A549 (cell line): ENCODE data around the gene CA10. TPM values are rescaled to one million over a fixed set of nuclear protein-coding genes. Genes with fewer than 3 reads are reported as not detected.

Source experiments
- ATAC-seq, 2 experiments: fragments of 200-7000 bp in 1 of 2; fragments of >200 bp in 1 of 2; cut with Nextera tagmentation in 1 of 2; cut with Tn5 transposase in 1 of 2; 3 replicates each; pipeline versions ENCODE4 v1.8.0 to v1.9.1; 2018 to 2020; ENCODE audit warnings: mild to moderate bottlenecking in 1 of 2, moderate library complexity in 1 of 2
- CTCF ChIA-PET: fragments of 300-600 bp; sonication (Branson Sonifier 250); formaldehyde crosslinking; extraction: SDS; loops from one replicate; lab custom pipeline; 2021; ENCODE audit warnings: antibody characterized with exemption, inconsistent platforms; lab: Yijun Ruan, JAX
- POLR2A ChIA-PET: fragments of 350-600 bp; formaldehyde crosslinking; extraction: SDS; loops from one replicate; lab custom pipeline; 2021; ENCODE audit warnings: antibody characterized with exemption, inconsistent platforms; lab: Yijun Ruan, JAX
- DNase-seq, 2 experiments: peaks; one replicate each; pipeline versions ENCODE4 v3.0.0 to v3.0.0-alpha.2; 2011 to 2016; ENCODE audit warnings: low read depth in 1 of 2, low spot score in 1 of 2
- FAIRE-seq: peaks from 2 replicates; lab custom pipeline; 2011; peaks lifted over from hg19 to GRCh38; lab: Jason Lieb, UNC
- H3K27ac ChIP-seq, 2 experiments: fragments of >200 bp; sonication (Bioruptor Twin); formaldehyde crosslinking; 3 replicates each; pipeline ENCODE4 v1.5.1; 2016 to 2017
- H3K4me1 ChIP-seq: fragments of >200 bp; sonication (Bioruptor Twin); formaldehyde crosslinking; 3 replicates; pipeline ENCODE4 v1.6.1; 2016
- H3K4me2 ChIP-seq: fragments of >200 bp; sonication (Bioruptor Twin); formaldehyde crosslinking; 3 replicates; pipeline ENCODE4 v1.6.1; 2016
- H3K4me3 ChIP-seq: fragments of >200 bp; sonication (Bioruptor Twin); formaldehyde crosslinking; 3 replicates; pipeline ENCODE4 v1.5.1; 2016
- H3K9me3 ChIP-seq: fragments of >200 bp; sonication (Bioruptor Twin); formaldehyde crosslinking; 3 replicates; pipeline ENCODE4 v1.6.1; 2016
- BHLHE40 ChIP-seq: IDR thresholded peaks from 2 replicates; pipeline ENCODE4 v1.6.1; 2012; ENCODE audit warnings: low read depth, low read length, inconsistent platforms
- EHMT2 ChIP-seq: fragments of 200-600 bp; sonication (generic); IDR thresholded peaks from 2 replicates; pipeline ENCODE4 v1.6.1; 2016; ENCODE audit warnings: antibody characterized with exemption, low read depth, mild to moderate bottlenecking, moderate library complexity
- FOSL2 ChIP-seq, 2 experiments: fragments of 450-650 bp in 1 of 2; fragments of >200 bp in 1 of 2; sonication (Bioruptor Twin) in 1 of 2; formaldehyde crosslinking; IDR thresholded peaks; 2 replicates each; pipeline versions ENCODE4 v1.5.0 to v1.6.1; 2016 to 2020; ENCODE audit warnings: mild to moderate bottlenecking in 1 of 2, moderate library complexity in 1 of 2
- FOXS1 ChIP-seq: fragments of 250-450 bp; sonication (Bioruptor Pico); IDR thresholded peaks from 2 replicates; pipeline ENCODE4 v1.5.0; 2020; ENCODE audit warnings: mild to moderate bottlenecking, moderate library complexity
- HES2 ChIP-seq: fragments of >200 bp; sonication (Bioruptor Twin); formaldehyde crosslinking; IDR thresholded peaks from 2 replicates; pipeline ENCODE4 v1.6.1; 2016
- HOXB13 ChIP-seq: fragments of 250-450 bp; sonication (Bioruptor Pico); IDR thresholded peaks from 2 replicates; pipeline ENCODE4 v1.5.0; 2020; ENCODE audit warnings: low read depth, mild to moderate bottlenecking, moderate library complexity
- NFE2L2 ChIP-seq: fragments of 150-350 bp; conservative IDR thresholded peaks from 2 replicates; pipeline ENCODE4 v1.6.1; 2014; ENCODE audit warnings: low read length
- NPAS2 ChIP-seq: fragments of 250-450 bp; sonication (Bioruptor Pico); IDR thresholded peaks from 2 replicates; pipeline ENCODE4 v1.8.0; 2022; ENCODE audit warnings: mild to moderate bottlenecking, moderate library complexity, borderline replicate concordance
- NR3C1 ChIP-seq: fragments of >200 bp; sonication (Bioruptor Twin); formaldehyde crosslinking; IDR thresholded peaks from 3 replicates; pipeline ENCODE4 v1.6.1; 2017
- POLR2A ChIP-seq: IDR thresholded peaks from 2 replicates; pipeline ENCODE4 v1.6.1; 2012; ENCODE audit warnings: mild to moderate bottlenecking, low read length
- POLR2AphosphoS2 ChIP-seq: conservative IDR thresholded peaks from 2 replicates; pipeline ENCODE4 v1.6.1; 2012; ENCODE audit warnings: low read length, improper control_type of control experiment, inconsistent platforms
- ZFP36 ChIP-seq: fragments of 450-650 bp; IDR thresholded peaks from 2 replicates; pipeline ENCODE4 v1.6.1; 2014; ENCODE audit warnings: borderline replicate concordance; ENCODE audit not compliant: partially characterized antibody
- ZNF302 ChIP-seq: fragments of 250-450 bp; sonication (Bioruptor Pico); IDR thresholded peaks from 2 replicates; pipeline ENCODE4 v1.9.0; 2021; ENCODE audit warnings: inconsistent platforms, mild to moderate bottlenecking, moderate library complexity
- ZSCAN20 ChIP-seq: fragments of 250-450 bp; sonication (Bioruptor Pico); IDR thresholded peaks from 2 replicates; pipeline ENCODE4 v1.8.0; 2022; ENCODE audit warnings: mild to moderate bottlenecking, moderate library complexity
- WGBS: methylation state at CpG from one replicate; pipeline ENCODE4 v1.1.6; 2017; ENCODE audit errors: missing lambda C conversion rate; 5-methylcytosine and 5-hydroxymethylcytosine counted together
- polyA plus RNA-seq, 4 experiments: library from polyadenylated mRNA; depleted of rRNA in 3 of 4; stranded (reverse); fragments of >200 nt; fragmentation: RNase III in 1 of 4; extraction: RNeasy Plus Mini Kit Qiagen cat#74134 plus additional on column Dnase treatment in 1 of 4; gene quantifications; 2 replicates in 3 of 4; 3 replicates in 1 of 4; pipeline ENCODE4 v1.2.3, GENCODE V29; 2011 to 2017
- TF ChIP-seq, protein P1 (sequence below): fragments of >200 bp; sonication (Bioruptor Twin); formaldehyde crosslinking; IDR thresholded peaks from 3 replicates; pipeline ENCODE4 v1.6.1; 2016
- TF ChIP-seq, protein P2 (sequence below): fragments of 150-350 bp; IDR thresholded peaks from 2 replicates; pipeline ENCODE4 v1.6.1; 2014; ENCODE audit warnings: low read depth, mild to moderate bottlenecking, low read length
- TF ChIP-seq, protein P3 (sequence below): IDR thresholded peaks from 2 replicates; pipeline ENCODE4 v1.6.1; 2012; ENCODE audit warnings: low read depth, borderline replicate concordance

The CA10 gene
- polyA plus RNA-seq, 2 of the 4 experiments (the other 2 are of a cell fraction) = not detected

DNA sequence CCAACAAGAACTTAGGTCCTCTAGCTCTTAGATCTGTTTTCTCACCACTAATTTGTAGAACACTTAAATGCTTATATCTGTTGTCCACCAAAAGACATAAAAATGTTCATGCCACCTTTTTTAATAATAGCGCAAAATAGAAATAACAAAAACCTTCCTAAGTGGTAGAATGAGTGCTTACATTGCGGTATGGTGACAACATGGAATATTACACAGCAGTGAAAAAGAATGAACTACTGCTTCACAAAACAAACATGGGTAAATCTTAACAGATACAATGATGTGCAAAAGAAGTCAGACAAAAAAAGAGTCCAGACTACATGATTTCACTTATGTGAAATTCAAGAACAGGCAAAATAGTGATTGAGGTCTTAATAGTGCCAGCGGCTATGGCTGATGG is 351.1 kb downstream of the CA10 start (continued):
- TF ChIP-seq, protein P1, sequence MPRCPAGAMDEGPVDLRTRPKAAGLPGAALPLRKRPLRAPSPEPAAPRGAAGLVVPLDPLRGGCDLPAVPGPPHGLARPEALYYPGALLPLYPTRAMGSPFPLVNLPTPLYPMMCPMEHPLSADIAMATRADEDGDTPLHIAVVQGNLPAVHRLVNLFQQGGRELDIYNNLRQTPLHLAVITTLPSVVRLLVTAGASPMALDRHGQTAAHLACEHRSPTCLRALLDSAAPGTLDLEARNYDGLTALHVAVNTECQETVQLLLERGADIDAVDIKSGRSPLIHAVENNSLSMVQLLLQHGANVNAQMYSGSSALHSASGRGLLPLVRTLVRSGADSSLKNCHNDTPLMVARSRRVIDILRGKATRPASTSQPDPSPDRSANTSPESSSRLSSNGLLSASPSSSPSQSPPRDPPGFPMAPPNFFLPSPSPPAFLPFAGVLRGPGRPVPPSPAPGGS = no peak
- no peak for TF ChIP-seq HOXB13 (CRISPR knock-in tag)
- no peak for TF ChIP-seq POLR2A
- TF ChIP-seq NFE2L2 = no peak

GRCh38 chr17:51805765-51806164 is 352.7 kb downstream of the CA10 start:
- ATAC-seq = no peak
- WGBS = 0% methylated on average over 1 of the region's 1 CpG
- H3K4me3 ChIP-seq = no peak overlapping the region
- H3K9me3 ChIP-seq = no peaks in the 10 kb centered on the region
- TF ChIP-seq BHLHE40 (no peak), EHMT2 (no peak), POLR2AphosphoS2 (no peak)
- TF ChIP-seq, protein P1 = no peak
- TF ChIP-seq, protein P2, sequence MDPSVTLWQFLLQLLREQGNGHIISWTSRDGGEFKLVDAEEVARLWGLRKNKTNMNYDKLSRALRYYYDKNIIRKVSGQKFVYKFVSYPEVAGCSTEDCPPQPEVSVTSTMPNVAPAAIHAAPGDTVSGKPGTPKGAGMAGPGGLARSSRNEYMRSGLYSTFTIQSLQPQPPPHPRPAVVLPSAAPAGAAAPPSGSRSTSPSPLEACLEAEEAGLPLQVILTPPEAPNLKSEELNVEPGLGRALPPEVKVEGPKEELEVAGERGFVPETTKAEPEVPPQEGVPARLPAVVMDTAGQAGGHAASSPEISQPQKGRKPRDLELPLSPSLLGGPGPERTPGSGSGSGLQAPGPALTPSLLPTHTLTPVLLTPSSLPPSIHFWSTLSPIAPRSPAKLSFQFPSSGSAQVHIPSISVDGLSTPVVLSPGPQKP = no peak
- no peaks in the 10 kb centered on the region for H3K4me1 ChIP-seq
- no peak overlapping the region for H3K27ac ChIP-seq
- ChIA-PET CTCF (interaction anchor here (0.9 to 1.7 kb wide), 3 partner anchors 11 to 41 kb away, joined by 3 read pairs; no protein-coding TSS in a partner anchor), POLR2A (no interaction called here)
- no peak for FAIRE-seq
- H3K4me2 ChIP-seq = no peak overlapping the region
- DNase-seq = no peak

DNA sequence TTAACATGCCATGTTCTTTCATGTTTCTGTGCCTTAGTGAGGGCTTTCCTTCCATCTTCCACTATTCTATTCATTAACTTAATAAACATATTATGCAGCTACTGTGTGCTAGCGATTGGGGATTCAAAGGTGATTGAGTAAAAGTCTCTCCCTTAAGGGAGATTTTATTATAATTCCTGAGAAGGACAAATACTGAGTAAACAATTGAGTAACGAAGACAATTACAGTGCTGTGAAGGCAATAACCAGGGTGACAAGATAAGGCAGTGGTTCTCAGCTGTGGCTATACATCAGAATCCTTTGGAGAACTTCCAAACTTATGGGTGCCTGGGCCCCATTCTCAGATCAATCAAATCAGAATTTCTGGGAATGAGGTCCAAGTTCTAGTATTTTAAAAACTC is 353.3 kb downstream of the CA10 start:
- no peaks in the 10 kb centered on the region for H3K4me1 ChIP-seq
- TF ChIP-seq, protein P3, sequence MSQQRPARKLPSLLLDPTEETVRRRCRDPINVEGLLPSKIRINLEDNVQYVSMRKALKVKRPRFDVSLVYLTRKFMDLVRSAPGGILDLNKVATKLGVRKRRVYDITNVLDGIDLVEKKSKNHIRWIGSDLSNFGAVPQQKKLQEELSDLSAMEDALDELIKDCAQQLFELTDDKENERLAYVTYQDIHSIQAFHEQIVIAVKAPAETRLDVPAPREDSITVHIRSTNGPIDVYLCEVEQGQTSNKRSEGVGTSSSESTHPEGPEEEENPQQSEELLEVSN = no peak
- TF ChIP-seq NPAS2 (CRISPR knock-in tag) (no peak), ZSCAN20 (no peak), HOXB13 (CRISPR knock-in tag) (no peak), NR3C1 (no peak), HES2 (no peak), ZNF302 (CRISPR knock-in tag) (no peak), FOSL2 (IDR thresholded peaks at IDR 0.05) (no peak), FOSL2 (CRISPR knock-in tag; IDR thresholded peaks at IDR 0.05) (no peak), NFE2L2 (no peak), ZFP36 (no peak), FOXS1 (CRISPR knock-in tag) (no peak)
- no peaks in the 10 kb centered on the region for H3K9me3 ChIP-seq
- POLR2A ChIA-PET = no interaction called here
- no peak overlapping the region for H3K4me2 ChIP-seq
- CTCF ChIA-PET = interaction anchor here (1.2 to 1.7 kb wide), 3 partner anchors 11 to 41 kb away, joined by 3 to 4 read pairs (median 3); no protein-coding TSS in a partner anchor
- 0% methylated on average over 2 of the region's 2 CpGs for WGBS
- ATAC-seq (no peak), DNase-seq (no peak), FAIRE-seq (no peak)
- H3K4me3 ChIP-seq = no peak overlapping the region
- H3K27ac ChIP-seq = no peak overlapping the region
